ENCODE data around the gene SCYL3. TPM values are rescaled to one million over a fixed set of nuclear protein-coding genes. Genes with fewer than 3 reads are reported as not detected.
"Not testable (repeated sequence)": the region's sequence is repeated elsewhere in the genome, so short reads cannot be mapped to it uniquely, and the experiment has no call there.

Gene SCYL3
- total RNA-seq, 6 experiments from 2014 or later: 6.2 to 9.3 (median 8.3) TPM

DNA sequence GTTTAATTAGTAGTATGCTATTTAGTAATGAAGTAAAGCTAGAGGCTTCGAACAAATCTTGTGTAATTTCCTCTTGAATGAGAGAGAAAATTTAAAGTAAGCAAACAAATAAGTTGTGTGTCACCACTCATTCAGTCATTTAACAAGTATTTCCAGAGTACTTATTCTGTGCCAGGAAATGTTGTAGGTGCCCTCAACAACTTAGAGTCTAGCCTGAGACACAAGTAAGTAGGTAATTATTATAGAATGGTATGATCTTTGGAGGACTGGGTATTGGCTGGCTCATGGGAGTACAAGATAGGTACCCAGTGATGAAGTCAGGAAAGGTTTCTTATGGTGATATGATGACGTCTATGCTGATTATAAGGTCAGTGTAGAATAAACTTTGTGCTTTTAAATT lies 81.6 kb downstream of the SCYL3 start:
- H3K36me3 ChIP-seq: peaks cover 0 to 12% (median 0%) of the 10 kb centered on the region in 4 donors
- peaks cover 0 to 3% (median 0%) of the 10 kb centered on the region in 4 donors for H3K9me3 ChIP-seq
- no peak overlapping the region for H3K27ac ChIP-seq
- ATAC-seq: no peak
- H3K4me3 ChIP-seq: no peak overlapping the region
- no peaks in the 10 kb centered on the region for H3K27me3 ChIP-seq
- 80% methylated on average over 2 of the region's 2 CpGs for WGBS (ENCODE audit: insufficient coverage, low coverage, low lambda C conversion rate, missing lambda C conversion rate)
- no peaks in the 10 kb centered on the region for H3K4me1 ChIP-seq
- DNase-seq: no peak
- intact Hi-C loops (cut with DNase I): no loop called here
- TF ChIP-seq, protein P1, sequence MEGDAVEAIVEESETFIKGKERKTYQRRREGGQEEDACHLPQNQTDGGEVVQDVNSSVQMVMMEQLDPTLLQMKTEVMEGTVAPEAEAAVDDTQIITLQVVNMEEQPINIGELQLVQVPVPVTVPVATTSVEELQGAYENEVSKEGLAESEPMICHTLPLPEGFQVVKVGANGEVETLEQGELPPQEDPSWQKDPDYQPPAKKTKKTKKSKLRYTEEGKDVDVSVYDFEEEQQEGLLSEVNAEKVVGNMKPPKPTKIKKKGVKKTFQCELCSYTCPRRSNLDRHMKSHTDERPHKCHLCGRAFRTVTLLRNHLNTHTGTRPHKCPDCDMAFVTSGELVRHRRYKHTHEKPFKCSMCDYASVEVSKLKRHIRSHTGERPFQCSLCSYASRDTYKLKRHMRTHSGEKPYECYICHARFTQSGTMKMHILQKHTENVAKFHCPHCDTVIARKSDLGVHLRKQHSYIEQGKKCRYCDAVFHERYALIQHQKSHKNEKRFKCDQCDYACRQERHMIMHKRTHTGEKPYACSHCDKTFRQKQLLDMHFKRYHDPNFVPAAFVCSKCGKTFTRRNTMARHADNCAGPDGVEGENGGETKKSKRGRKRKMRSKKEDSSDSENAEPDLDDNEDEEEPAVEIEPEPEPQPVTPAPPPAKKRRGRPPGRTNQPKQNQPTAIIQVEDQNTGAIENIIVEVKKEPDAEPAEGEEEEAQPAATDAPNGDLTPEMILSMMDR (IDR thresholded peaks at IDR 0.05): no peak
- no peak for TF ChIP-seq POLR2A (IDR thresholded peaks at IDR 0.05)

DNA sequence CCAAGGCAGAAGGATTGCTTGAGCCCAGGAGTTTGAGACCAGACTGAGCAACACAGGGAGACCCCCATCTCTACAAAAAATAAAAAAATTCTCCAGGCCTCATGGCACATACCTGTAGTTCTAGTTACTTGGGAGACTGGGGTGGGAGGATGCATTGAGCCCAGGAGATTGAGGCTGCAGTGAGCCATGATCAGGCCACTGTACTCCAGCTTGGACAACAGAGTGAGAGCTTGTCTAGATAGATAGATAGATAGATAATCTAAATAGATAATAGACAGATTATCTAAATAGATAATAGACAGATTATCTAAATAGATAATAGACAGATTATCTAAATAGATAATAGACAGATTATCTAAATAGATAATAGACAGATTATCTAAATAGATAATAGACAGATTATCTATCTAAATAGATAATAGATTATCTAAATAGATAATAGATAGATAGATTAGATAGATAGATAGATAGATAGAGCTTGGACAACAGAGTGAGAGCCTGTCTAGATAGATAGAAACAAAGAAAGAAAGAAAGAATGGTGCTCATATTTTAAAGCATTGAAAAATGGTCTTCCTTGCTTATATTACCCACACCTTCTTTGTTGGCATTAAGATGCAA lies 82.2 kb downstream of the SCYL3 start:
- intact Hi-C loops (cut with DNase I): not testable (repeated sequence)

DNA sequence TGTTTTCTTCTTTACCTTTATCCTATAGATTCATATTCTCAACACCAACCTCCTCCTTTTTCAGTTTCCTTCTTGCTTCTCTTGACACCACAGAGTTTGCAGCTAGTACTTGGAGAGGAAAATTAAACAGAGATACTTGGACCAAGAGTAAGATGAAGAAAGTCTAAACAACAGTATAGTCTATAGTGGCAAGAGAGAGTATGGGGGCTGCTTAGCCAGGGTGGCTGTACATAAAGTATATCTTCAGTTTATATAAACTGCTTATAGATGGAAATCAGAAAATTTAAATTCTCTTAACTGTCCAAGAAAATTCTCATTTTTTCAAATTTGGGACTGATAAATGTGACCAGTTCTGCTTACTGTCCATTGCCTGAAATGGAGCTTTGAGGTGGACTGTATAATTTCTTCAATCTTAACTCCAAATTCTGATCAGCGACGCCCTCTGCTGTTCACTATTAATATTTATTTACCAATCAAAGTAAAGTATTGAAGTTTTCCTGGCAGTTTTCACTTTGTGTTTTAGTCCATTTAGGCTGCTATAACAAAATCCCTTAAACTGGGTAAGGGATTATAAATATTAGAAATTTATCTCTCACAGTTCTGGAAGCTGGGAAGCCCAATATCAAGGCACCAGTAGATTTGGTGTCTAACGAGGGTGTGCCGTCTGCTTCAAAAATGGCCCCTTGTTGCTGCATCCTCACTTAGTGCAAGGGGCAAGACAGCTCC lies 84.2 kb downstream of the SCYL3 start:
- intact Hi-C loops (cut with DNase I): no loop called here
- peak; percentile 70 to 82 (median 80) for ATAC-seq
- Histone ChIP-seq H3K4me3 (no peak overlapping the region), H3K27ac (no peak overlapping the region), H3K9me3 (peaks cover 0 to 3% (median 0%) of the 10 kb centered on the region in 4 donors), H3K27me3 (no peaks in the 10 kb centered on the region), H3K4me1 (no peaks in the 10 kb centered on the region), H3K36me3 (peaks cover 0 to 23% (median 0%) of the 10 kb centered on the region in 4 donors)
- TF ChIP-seq, protein P1 (IDR thresholded peaks at IDR 0.05): peak; percentile 55 to 71 (median 58)
- no peak for TF ChIP-seq POLR2A (IDR thresholded peaks at IDR 0.05)
- DNase-seq: no peak
- 0% methylated on average over 2 of the region's 4 CpGs for WGBS (ENCODE audit: insufficient coverage, low coverage, low lambda C conversion rate, missing lambda C conversion rate)

More for the DNA sequence above, 82.2 kb downstream of the SCYL3 start:
- DNase-seq, H3K4me1 ChIP-seq, H3K4me3 ChIP-seq, H3K27ac ChIP-seq, ATAC-seq, H3K9me3 ChIP-seq, H3K27me3 ChIP-seq: not testable (repeated sequence)
- H3K36me3 ChIP-seq: peaks cover 0 to 12% (median 0%) of the 10 kb centered on the region in 4 donors

DNA sequence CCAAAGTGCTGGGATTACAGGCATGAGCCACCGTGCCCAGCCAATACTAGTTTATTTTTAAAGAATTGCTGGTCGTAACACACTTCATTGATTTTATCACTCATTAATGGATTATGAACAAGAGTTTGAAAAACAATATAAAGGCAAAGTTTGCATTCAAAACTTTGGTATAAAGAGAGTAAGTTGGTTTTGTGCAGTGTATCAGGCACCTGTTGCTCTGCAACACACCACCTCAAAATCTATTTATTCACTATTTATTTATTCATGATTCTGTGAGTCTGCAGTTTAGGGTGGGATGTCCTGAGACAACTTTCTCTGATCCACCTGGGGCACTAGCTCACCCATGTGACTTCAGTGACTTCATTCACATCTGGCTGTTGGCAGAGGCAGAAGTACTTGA lies 88.8 kb downstream of the SCYL3 start:
- WGBS (ENCODE audit: insufficient coverage, low coverage, low lambda C conversion rate, missing lambda C conversion rate): 100% methylated on average over 2 of the region's 2 CpGs
- Histone ChIP-seq H3K27me3 (no peaks in the 10 kb centered on the region), H3K4me1 (no peaks in the 10 kb centered on the region), H3K36me3 (peaks cover 0 to 32% (median 0%) of the 10 kb centered on the region in 4 donors), H3K9me3 (no peaks in the 10 kb centered on the region), H3K27ac (no peak overlapping the region), H3K4me3 (no peak overlapping the region)
- TF ChIP-seq, protein P1 (IDR thresholded peaks at IDR 0.05): no peak
- TF ChIP-seq POLR2A (IDR thresholded peaks at IDR 0.05): no peak
- ATAC-seq (no peak), DNase-seq (no peak)
- intact Hi-C loops (cut with DNase I): no loop called here

DNA sequence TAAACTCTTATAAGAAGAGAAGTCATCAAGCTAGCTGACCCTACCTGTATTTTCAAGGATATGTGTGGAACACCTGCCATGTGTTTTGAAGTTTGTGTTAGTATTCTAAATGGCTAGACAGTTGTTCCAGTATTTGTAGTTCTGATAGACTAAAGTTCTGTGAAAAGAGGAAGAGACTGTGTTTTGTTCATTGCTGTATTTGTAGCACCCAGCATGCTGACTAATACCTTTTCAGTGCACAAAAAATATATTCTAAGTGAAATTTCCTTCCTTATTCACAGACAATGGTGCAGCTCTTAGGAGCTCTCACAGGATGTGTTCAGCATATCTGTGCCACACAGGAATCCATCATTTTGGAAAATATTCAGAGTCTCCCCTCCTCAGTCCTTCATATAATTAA lies 90.8 kb downstream of the SCYL3 start:
- no peak overlapping the region for H3K27ac ChIP-seq
- H3K4me3 ChIP-seq: no peak overlapping the region
- DNase-seq (no peak), ATAC-seq (peak in 2 of 4 donors; percentile 28 to 39)
- H3K27me3 ChIP-seq: no peaks in the 10 kb centered on the region
- H3K9me3 ChIP-seq: no peaks in the 10 kb centered on the region
- no peaks in the 10 kb centered on the region for H3K4me1 ChIP-seq
- peaks cover 0 to 30% (median 0%) of the 10 kb centered on the region in 4 donors for H3K36me3 ChIP-seq
- no peak for TF ChIP-seq POLR2A (IDR thresholded peaks at IDR 0.05)
- intact Hi-C loops (cut with DNase I): no loop called here

Small RNAs within 50 kb of the gene (small RNA-seq; reads per million reads assigned to genes)
- gene RN7SL333P: 0 reads per million in 2 experiments

Other genes starting within 250 kb of the SCYL3 start
- gene SELL, start 182.3 kb downstream of the SCYL3 start, total RNA-seq: 1 to 10 TPM in 5 of 6 experiments, under 1 TPM in 1; 0.80 to 4.5 (median 2.2) TPM
- 1 to 10 TPM in 3 of 6 experiments, under 1 TPM in 3; 0.18 to 3.1 (median 0.94) TPM for gene SELE, start 159.8 kb downstream of the SCYL3 start, total RNA-seq
- 1 to 10 TPM; 2.2 to 4.4 (median 2.8) TPM for gene METTL18, start 99.0 kb downstream of the SCYL3 start, total RNA-seq
- 1 to 10 TPM; 5.9 to 9.2 (median 8.0) TPM for gene KIFAP3, start 180.8 kb upstream of the SCYL3 start, total RNA-seq

Data from right lobe of liver (tissue), 6 donors.